HG03066 (cell line): Measurements from ENCODE around the gene HOXA3.

Source experiments
- ATAC-seq: cut with Tn5 transposase; IDR thresholded peaks from one replicate; pipeline ENCODE4 v1.9.1; 2021; ENCODE audit warnings: low read depth; ENCODE audit not compliant: unreplicated experiment

Gene HOXA3

GRCh38 chr7:27132214-27132613, 20.2 kb downstream of the HOXA3 start:
- no peak for ATAC-seq

- no peak for ATAC-seq
Observed at GRCh38 chr7:27131390-27131819, 21.0 kb downstream of the HOXA3 start.

- no peak for ATAC-seq
Observed at GRCh38 chr7:27130540-27131389, 21.6 kb downstream of the HOXA3 start, which contains the start of gene HOXA4. HOXA4 (minus strand) TSS chr7:27130757; CDS start chr7:27130733, 24 bp downstream.

DNA sequence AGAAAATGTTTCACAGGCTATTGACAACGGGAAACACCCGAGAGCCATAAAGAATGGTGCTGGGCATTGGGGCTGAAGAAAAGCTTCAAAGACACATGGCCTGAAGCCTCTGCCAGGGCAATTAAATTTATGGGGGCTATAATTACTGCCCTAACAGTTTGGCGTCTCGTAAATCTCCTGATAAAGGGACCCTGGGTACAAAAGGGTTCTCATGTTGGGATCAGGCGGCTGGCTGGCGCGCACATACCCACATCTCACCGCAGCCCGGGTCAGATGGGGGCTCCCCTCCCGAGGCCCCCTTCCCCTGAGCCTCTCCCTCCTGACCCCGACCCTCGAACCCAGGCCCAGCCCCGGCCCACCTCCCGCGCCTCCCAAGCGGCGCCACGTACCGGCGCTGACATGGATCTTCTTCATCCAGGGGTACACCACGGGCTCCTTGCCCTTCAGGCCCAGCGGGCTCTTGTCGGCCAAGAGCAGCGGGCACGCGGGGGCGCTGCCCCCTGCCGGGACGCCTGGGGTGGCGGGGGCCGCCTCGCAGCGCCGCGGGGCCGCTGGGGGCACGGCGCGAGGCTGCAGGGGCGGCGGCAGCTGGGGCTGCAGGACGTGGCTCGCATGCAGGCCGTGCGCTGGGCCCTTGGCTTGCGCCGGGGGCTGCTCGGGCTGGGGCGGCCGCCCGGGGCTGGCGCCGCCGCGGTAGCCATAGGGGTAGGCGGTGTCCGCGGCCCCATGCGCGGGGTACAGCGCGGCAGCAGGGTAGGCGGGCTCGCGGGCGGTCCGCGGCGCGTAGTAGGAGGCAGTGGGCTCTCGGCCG, 22.4 kb downstream of the HOXA3 start:
- ATAC-seq: no peak

DNA sequence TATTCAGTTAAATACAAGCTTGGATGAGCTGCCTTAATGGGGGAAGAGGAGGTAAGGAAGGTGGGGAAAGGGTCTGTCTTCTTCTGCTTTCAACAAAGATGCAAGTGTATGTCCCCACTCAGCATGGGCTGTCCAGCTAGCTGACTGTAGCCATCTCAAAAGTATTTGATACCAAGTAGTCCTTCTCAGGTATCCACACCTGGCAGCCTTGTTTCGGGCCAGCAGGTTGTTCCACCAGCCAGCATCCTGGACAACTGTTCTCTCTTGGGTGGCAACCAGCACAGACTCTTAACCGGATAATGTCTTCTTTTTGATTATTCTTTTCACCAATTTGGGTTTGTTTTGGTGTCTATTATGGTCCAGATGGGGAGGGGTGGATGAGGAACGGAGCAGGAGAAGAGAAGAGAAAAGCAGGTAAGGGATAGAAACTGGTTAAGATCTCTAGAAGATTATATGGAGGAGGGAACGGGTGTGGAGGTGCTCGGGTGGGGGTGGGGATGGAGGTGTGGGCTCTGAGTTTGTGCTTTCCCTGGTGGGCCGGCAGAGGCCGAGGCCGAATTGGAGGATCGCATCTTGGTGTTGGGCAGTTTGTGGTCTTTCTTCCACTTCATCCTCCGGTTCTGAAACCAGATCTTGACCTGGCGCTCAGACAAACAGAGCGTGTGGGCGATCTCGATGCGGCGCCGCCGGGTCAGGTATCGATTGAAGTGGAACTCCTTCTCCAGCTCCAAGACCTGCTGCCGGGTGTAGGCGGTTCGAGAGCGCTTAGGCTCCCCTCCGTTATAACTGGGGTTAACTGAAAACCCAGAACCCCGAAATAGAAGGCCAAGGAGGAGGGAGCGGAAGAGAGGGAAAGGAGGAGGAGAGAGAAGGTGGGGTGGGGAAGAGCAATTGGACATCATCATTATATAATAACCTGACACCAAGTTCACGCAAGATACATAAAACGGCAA, 23.3 kb downstream of the HOXA3 start:
- no peak for ATAC-seq

DNA sequence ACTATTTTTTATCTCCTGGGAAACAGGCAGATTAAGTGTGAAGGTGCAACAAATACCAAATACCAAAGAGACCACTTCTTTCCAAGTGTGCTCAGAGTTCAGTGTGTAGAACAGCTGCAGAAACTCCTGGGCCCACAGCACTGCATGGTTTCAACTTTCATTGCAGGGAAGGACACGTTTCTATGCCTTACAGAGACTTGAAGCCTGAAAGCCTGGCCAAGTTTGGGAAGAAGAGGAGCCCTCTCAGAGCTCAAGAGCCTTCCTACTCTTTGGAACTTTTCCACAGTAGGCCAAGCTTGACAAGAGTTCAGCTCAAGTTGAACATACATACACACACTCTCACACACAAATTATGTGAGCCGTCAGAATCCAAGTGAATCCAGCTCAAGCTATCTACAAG, 24.3 kb downstream of the HOXA3 start:
- ATAC-seq: no peak

GRCh38 chr7:27126596-27127327, 25.6 kb downstream of the HOXA3 start:
- ATAC-seq: no peak

DNA sequence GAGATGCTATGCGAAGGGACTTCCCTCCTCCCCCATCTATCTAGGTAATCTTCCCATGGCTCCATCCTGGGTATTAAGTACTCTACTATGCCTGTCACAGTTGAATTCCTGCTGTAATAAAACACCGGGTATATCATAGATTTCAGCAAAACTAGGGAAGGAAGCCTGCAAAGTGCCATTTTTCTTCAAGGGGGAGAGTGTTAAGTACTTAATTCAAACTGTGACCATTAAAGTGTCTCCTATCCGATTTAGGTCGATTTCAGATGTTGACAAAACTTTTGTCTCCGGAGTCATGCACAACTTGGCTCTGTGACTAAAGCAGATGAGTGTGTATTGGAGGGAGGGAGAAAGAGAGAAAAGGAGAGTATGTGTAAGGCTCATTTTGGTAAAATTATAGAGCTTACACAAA, 26.4 kb downstream of the HOXA3 start:
- no peak for ATAC-seq

DNA sequence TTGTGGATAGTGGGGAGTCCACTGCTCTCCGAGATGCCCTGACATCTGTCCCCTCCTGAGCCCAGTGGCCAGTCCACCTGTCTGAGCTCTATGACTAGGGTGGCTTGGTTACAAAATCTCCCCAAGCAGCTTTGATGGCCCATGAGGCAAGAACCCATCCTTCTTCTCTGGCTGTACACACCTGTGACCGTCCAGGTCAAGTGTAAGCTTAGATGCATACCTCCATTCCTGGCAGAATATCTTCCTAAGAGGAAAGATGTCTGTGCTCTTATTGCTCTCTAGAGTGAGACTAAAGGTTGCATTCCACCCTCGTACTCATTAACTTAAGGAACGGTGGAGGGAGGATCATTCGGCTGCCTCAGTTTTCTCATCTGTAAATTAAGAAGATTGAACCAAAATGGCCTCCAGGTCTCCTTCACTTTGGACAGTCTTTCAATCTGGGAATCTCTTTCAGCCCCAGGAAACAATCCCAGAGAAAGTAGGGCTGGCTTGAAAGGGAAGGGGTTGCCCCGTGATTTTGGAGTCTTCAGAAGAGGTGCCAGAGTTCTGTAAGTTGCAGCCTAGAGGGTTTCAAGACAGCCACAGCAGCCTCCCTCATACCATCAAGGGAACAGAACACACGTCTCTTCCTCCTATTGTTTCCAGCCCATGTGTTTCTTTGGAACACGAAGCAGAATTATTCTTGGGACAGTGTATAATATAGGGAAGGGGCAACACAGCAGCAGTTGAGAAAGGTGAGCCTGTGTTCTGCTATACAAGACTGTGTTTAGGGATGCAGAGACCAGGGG, 27.3 kb downstream of the HOXA3 start:
- no peak for ATAC-seq

DNA sequence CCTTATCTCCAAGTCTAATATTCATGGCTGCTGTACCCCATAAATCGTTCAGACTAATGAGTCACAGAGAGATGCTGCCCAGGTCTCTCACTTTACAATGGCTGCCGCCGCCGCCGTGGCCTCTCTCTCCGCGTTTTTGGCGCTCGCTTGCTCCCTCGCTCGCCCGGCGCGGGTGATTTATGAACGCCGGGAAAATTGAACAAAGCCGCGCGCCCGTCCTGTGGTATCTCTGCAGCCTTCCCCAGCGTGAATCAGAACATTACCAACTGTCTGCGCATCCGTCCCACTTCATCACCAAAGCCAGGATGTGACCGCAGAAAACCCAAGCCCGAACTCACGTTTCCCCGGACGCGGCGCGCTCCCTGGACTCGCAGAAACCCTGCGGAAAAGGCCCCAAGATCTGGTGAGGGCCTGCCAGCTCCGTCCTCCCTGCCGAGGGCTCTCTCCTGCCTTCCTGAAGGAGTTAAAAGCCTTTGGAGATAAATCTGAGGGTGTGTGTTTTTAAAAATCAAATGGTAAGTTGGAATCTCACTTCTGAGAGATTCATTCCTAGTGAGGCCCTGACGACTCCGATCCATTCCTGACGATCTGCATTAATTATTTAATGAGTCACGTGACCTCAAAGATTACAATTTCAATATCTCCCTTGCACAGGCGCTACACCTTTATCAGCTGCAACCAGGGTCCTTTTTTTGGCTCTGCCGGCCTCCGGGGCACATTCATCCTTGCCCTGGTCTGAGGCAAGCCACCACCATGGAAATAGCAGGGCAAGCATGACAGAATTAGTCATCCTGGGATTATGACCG, 28.1 kb downstream of the HOXA3 start:
- ATAC-seq: no peak

- no peak for ATAC-seq
Observed at GRCh38 chr7:27123477-27124053, 28.8 kb downstream of the HOXA3 start.

DNA sequence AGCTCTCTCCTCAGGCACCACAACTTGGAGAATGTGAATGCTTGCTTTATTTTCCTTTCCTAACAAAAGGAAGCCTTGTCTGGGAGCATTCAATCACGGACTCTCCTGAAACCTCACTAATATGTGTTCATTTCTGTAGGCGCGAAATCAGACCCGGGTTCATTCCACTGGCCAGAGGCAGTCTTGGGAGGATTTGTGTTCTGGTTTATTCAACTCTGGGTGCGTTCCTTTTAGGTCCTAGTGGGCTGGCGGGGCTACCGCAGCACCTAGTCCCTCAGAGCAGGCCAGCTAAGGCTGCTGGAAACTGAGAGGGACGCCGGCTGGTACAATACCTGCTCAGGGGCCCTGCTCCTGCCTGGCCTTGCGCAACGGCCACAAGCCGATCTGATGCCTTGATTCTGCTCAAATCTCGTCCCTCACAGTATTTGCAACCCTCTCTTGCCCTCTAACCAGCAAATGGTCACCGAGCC, 29.3 kb downstream of the HOXA3 start:
- ATAC-seq: no peak

DNA sequence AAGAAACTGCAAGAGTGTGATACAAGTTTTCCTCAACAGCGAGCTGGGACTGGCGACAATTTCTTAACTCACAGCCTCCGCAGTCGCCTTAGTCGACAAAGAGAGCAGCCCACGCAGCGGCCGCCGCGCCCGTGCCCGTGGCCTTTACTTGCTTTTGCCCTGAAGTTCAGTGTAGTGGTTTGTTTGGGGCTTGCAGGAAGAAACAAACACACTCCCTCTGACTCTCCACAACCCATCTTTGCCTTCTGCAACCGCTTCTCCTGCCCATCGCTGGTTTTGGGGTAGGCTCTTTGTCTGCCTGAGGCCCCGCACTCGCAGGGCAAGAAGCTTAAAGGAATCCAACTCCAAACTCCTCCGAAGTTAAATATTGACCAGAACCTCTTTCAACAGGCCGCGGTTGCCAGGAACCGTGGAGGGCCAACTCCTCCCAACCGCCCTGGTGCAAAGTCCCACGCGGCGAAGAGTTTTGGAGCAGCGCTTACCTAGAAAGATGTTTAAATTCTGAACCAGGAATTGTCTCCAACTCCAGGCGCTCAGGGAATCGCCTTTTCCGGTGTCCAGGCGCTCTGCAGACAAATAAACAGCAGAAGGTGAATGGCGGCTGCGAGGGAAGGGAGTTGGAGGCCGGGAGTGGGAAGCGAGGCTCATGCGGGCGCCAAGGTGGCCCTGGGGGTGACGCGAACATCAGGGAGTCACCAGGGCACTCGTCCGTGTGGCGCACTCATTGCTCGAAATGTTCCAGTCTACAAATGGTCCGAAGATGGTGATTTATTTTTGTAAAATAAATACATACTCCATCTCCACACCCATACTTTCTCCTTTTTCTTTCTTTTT, 30.1 kb downstream of the HOXA3 start:
- ATAC-seq: no peak

DNA sequence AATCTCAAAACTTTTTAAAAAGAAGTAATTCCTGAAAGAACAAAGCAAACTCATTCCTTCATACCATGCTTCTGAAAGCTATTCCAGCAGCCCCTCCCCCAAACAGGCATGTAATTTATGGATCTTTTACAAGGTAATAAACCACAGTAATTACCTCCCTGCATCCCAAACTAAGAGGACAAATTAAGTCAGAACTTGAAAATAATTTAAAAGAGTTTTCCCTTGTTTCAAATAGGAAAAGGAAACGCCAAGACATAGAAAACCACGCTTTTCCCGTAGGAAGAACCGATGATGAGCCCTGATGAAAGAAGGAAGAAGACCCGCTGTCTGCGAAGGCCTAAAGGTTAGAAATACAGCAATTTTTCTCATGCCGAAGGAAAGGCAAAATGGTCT, 30.7 kb downstream of the HOXA3 start:
- no peak for ATAC-seq

GRCh38 chr7:27119412-27119911, 32.9 kb downstream of the HOXA3 start:
- no peak for ATAC-seq

DNA sequence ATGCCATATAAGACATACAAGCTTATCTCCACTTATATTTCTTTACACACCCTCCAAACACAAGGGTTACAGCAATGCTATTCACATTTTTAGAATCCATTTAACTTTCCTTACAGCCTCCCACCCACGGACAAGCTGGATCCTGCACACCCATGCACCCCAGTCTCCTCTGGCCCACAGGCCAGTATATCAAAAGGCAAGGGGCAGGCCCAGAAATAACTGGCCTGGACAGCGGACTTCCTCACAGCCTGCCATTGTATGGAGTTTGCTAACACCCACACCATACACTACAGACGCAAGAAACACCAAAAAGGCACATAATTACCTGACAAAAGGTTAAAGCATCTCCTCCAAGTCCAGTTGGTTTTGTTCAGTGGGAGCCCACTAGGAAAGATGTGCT, 33.8 kb downstream of the HOXA3 start:
- ATAC-seq: no peak
